ENCODE measurements around the gene DFFA.

Gene DFFA

GRCh38 chr1:10472220-10473144 is at the start of gene DFFA:
DFFA (minus strand) TSS chr1:10472529; CDS start chr1:10472458, 71 bp downstream.
- TF ChIP-seq CTCF (IDR thresholded peaks at IDR 0.05; ENCODE audit: control extremely low read depth, extremely low read depth, low read depth, missing control alignments), result no peak
- ChIA-PET POLR2A (no interaction called here), CTCF (interaction anchor here (1.0 to 1.2 kb wide), 2 partner anchors 9 to 22 kb away, joined by 3 to 4 read pairs; no protein-coding TSS in a partner anchor)
- DNase-seq (ENCODE audit: extremely low spot score), result peak; percentile 95

- POLR2A ChIA-PET, result interaction anchor here (0.6 kb wide), 1 partner anchor 123 kb away, joined by 3 read pairs; the partner anchor contains the start of gene PGD
- DNase-seq (ENCODE audit: extremely low spot score), result no peak
- CTCF ChIA-PET, result interaction anchor here (1.5 to 3.3 kb wide), 4 partner anchors 11 to 28 kb away, joined by 3 to 14 read pairs (median 6); no protein-coding TSS in a partner anchor
- TF ChIP-seq CTCF (IDR thresholded peaks at IDR 0.05; ENCODE audit: control extremely low read depth, extremely low read depth, low read depth, missing control alignments), result no peak
Measured at GRCh38 chr1:10521537-10522157, 49.3 kb upstream of the DFFA start.

GRCh38 chr1:10520952-10521351 is 48.6 kb upstream of the DFFA start:
- ChIA-PET POLR2A (interaction anchor here (0.6 kb wide), 1 partner anchor 122 kb away, joined by 3 read pairs; the partner anchor contains the start of gene PGD), CTCF (interaction anchor here (1.5 to 3.3 kb wide), 4 partner anchors 11 to 28 kb away, joined by 3 to 14 read pairs (median 6); no protein-coding TSS in a partner anchor)

GRCh38 chr1:10520497-10520896 is 48.2 kb upstream of the DFFA start:
- ChIA-PET CTCF (interaction anchor here (1.4 to 3.3 kb wide), 4 partner anchors 10 to 27 kb away, joined by 3 to 14 read pairs (median 6); no protein-coding TSS in a partner anchor), POLR2A (no interaction called here)
- no peak for TF ChIP-seq CTCF (IDR thresholded peaks at IDR 0.05; ENCODE audit: control extremely low read depth, extremely low read depth, low read depth, missing control alignments)
- no peak for DNase-seq (ENCODE audit: extremely low spot score)

More at GRCh38 chr1:10520952-10521351, 48.6 kb upstream of the DFFA start:
- TF ChIP-seq CTCF (IDR thresholded peaks at IDR 0.05; ENCODE audit: control extremely low read depth, extremely low read depth, low read depth, missing control alignments), result no peak
- DNase-seq (ENCODE audit: extremely low spot score), result no peak

- TF ChIP-seq CTCF (IDR thresholded peaks at IDR 0.05; ENCODE audit: control extremely low read depth, extremely low read depth, low read depth, missing control alignments), result no peak
- POLR2A ChIA-PET, result no interaction called here
- no peak for DNase-seq (ENCODE audit: extremely low spot score)
- CTCF ChIA-PET, result interaction anchor here (1.0 to 3.3 kb wide), 5 partner anchors 9 to 24 kb away, joined by 3 to 8 read pairs (median 5); no protein-coding TSS in a partner anchor
Measured at GRCh38 chr1:10519016-10519417, 46.7 kb upstream of the DFFA start.

- ChIA-PET POLR2A (interaction anchor here (0.5 kb wide), 1 partner anchor 469 kb away, joined by 4 read pairs; no protein-coding TSS in a partner anchor), CTCF (interaction anchor here (1.6 kb wide), 1 partner anchor 10 kb away, joined by 8 read pairs; no protein-coding TSS in a partner anchor)
- no peak for TF ChIP-seq CTCF (IDR thresholded peaks at IDR 0.05; ENCODE audit: control extremely low read depth, extremely low read depth, low read depth, missing control alignments)
- no peak for DNase-seq (ENCODE audit: extremely low spot score)
Measured at GRCh38 chr1:10517677-10517982, 45.3 kb upstream of the DFFA start.
